ENCODE measurements around the gene PDE9A.

The PDE9A gene

DNA sequence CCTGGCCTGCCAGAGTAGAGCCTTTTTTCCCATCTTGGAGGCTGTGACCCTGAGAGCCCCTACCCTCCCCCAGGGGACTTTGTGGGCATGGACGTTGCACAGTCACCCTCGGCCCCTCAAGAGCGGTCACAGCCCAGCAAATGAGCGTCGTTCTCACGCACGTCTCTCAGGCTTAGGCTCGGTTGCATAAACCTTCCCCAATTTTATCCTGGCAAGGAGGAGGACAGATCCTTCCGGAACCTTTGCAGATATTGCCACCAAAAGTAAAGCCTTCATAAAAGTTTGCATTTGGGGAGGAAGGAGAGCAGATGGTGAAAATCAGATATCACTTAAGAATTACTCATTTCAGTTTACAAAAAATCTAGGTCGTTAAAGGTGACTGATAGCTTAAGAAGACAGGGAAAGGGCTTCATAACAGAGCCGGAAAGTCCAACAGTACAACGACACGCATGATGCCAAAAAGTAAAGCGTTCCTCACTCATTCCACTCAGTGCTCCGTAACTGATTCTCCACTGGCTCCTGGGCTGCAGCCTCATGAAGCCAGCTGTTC lies 29.3 kb downstream of the PDE9A start:
- no peak for DNase-seq (ENCODE audit: low read depth, low spot score)
- H3K27ac ChIP-seq, result no peak overlapping the region

DNA sequence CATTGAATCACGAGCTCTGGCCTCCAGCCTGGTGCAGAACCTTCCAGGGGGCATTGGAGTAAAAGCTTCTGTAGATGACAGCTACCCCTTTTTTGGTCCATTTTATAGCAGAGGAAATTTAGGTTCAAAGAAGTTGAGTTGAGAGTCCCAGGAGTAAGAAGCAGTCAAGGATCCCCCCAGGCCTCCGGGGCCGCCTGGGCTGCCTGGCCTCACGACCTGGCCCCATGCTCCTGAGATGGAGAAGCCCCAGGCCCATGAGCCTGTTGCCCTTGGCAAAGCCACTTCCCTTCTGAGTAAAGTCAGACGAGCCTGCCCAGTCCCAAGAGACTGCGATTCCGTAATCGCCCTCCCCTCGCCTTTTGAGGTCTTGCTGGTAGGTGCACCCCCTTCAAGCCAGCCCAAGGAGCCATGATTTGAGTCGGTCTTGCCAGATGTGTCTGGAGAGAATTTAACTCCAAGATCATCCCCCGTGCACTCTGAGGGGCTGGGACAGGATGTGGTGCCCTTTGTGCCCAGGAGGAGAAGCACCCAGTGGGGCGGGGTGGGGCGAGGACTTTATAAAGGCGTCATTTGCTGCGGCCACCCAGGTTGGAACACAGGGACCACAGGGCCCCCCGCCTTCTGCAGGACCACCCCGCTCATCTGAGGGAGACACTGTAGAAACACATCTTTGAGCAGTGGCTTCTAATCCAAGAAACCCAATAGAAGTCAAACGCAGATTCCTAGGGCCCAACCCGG lies 30.1 kb downstream of the PDE9A start:
- no peak overlapping the region for H3K27ac ChIP-seq
- no peak for DNase-seq (ENCODE audit: low read depth, low spot score)

DNA sequence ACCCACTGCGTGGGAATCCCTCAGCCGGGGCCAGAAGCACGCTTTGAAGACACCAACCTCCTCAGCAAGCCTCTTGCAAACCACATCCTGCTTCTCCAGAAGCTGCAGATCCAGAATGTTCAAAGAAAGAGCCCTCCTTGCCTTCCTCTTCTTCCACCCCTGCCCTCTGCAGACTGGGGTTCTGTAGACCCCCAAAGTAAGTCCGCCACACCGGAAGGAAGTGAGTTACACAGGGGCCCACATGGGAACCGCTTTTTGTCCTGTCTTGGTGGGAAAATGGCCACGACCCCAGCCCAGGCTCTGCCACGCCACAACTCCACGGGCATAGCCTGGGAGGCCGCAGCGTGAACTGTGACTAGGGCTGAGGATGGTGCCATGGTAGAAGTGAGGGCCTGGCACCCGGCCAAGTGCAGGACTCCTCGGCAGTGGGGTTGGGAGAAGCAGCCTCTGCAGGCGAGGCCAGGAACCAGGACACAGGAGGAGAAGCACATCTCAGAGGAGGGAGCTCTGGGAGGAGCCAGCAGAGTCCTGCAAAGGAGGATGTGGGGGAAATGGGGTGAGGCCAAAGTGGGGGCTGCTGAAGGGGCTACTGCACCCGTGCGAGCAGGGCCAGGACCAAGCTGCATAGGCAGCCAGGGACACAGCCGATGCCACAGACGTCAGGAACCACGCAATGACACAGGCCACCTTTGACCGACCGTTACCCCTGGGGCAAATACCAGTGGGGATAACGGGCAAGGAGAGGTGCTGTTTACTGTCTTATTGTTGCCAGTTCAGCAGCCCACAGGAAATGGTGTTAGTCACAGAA lies 30.9 kb downstream of the PDE9A start:
- no peak for DNase-seq (ENCODE audit: low read depth, low spot score)
- H3K27ac ChIP-seq, result no peak overlapping the region

DNA sequence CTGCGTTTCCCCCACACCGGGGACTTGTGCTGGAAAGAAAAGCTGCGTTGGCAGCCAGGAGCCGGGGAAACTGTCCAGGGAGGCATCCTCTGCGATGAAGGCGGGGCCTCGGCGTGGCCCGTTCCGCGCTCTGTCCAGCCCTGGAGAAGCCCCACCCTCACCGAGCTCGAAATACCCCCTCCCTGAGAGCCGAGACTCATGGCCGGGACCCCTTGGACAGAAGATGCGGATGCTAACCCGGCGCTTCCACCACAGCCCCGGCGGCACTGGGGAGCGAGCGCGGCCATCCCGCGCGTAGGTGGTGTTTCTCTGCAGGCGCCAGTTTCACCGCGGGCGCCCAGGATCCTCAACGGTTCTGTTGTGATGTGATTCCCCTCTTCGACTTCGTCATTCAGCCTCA lies 31.6 kb downstream of the PDE9A start:
- DNase-seq (ENCODE audit: low read depth, low spot score), result no peak
- H3K27ac ChIP-seq, result no peak overlapping the region

DNA sequence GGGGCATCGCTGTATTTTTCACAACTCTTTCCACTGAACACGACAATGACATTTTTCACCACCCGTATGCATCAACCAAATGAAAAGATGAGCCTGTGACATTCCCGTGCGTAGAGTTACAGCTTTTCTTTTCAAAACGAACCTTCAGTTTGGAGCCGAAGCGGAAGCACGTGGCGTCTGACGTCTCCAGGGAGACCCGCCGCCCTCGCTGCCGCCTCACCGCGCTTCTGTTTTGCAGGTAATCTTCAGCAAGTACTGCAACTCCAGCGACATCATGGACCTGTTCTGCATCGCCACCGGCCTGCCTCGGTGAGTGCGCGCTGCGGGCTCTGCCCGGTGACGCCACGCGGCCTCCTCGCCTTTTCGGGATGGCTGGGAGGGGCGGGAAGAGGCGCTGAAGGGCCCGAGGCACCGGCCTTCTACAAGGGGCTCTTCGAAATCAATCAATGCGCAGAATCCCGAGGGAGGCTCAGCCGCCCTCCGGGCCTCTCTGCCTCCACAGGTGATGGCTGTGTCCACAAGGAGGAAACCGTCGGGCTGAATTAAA lies 32.6 kb downstream of the PDE9A start:
- DNase-seq (ENCODE audit: low read depth, low spot score), result no peak
- no peak overlapping the region for H3K27ac ChIP-seq

DNA sequence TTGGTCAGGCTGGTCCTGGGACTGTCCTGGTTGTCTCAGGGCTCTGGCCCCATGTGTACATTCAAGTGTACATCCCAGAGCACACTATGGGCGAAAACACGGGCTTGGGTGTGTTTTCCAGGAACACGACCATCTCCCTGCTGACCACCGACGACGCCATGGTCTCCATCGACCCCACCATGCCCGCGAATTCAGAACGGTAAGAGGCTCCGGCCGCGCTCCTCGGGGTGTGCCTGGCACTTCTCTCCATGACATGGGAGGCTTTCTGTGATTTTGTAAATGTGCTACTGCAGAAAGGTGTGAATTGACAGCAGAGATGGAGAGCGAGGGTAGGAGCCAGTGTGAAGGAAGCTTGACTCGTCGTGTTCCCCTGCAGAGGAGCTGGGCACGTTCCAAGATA lies 34.4 kb downstream of the PDE9A start:
- no peak for DNase-seq (ENCODE audit: low read depth, low spot score)
- H3K27ac ChIP-seq, result no peak overlapping the region

DNA sequence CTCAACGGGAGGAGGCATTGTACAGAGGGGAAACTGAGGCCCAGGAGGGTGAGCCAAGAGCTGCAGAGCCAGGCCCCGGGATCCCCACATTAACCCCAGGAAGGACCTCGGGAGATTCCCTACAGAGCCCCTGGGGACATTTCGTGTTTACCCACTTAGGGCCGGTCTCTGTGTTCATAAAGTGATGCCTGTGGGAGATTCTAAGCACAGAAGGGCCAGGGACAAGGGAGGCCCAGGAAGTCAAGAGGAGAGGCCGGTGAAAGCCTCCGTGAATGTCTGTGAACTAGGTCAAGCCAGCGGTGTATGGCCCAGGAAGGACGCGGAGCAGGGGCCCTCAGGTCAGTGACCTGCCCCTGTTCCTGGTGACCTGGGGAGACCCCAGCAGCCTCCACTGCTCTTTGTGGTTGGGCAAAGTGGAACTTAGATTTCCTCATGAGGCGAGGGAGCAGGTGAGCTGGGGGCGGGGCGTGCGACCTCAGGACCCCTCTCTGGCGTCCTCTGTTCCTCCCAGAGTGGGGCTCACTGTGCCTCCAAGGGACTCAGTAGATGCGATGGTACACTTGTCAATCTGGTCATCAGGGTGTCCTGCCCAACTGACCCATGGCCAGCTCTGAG lies 34.9 kb downstream of the PDE9A start:
- no peak for DNase-seq (ENCODE audit: low read depth, low spot score)
- no peak overlapping the region for H3K27ac ChIP-seq

DNA sequence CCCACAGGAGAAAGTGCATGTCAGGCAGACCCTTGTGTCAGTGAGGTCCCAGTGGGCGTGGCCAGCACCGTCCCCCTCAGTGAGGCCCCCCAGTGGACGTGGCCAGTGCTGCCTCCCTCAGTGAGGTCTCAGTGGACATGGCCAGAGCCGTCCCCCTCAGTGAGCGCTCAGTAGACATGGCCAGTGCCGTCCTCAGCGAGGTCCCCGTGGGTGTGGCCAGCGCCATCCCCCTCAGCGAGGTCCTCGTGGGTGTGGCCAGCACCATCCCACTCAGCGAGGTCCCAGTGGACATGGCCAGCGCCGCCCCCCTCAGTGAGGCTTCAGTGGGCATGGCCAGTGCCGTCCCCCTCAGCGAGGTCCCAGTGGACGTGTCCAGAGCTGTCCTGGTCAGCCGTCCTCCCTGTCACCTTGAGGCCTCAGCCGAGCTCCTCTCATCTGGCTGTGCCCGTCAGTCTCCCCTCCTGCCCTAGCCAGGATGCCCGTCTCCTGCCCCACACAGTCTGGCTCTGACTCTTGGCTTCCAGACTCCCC lies 35.5 kb downstream of the PDE9A start:
- no peak for DNase-seq (ENCODE audit: low read depth, low spot score)
- H3K27ac ChIP-seq, result no peak overlapping the region

DNA sequence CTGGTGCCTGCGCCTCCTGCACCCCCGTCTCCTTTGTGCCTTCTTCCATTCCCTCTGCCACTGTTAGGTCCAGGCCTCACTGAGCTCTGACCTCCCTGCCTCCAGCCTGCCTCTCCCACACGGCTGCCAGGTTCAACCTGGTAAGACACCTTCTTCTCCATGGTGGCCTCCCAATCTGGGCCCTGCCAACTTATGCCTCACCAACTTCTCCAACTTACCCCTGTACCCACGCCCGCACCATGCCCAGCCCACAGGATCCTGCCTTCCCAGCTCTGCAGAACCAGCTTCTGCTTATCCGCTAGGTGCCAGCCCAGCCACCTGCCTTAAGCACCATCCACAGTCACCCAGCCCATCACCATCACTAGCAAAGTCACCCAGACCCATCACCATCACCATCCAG lies 37.2 kb downstream of the PDE9A start:
- DNase-seq (ENCODE audit: low read depth, low spot score), result no peak
- H3K27ac ChIP-seq, result no peak overlapping the region

DNA sequence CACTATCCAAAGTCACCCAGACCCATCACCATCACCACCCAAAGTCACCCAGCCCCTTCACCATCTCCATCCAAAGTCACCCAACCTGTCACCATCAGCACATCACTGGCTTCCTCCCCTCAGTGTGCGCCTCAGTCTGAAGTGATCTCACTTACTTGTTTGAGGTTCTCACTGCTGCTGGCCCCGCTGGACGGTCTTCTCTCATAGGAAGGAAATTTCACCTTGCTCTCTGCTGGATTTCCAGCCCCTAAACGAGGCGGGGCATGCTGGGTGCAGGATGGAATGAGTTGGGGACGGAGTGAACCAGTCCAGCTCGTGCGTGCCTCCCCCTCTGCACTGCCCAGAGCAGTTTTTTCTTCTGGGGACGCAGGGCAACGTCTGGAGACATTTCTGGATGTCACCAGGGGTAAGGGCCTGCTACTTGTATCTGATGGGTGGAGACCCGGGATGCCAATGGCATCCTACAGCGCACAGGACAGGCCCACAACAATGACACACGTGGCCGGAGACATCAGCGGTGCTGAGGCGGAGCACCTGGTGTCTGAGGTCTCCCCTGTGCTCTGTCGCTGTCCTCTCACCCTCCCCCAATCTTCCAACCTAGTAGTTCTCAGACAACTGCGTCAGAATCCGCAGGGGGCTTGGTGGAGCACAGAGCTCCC lies 38.6 kb downstream of the PDE9A start:
- no peak overlapping the region for H3K27ac ChIP-seq
- no peak for DNase-seq (ENCODE audit: low read depth, low spot score)

DNA sequence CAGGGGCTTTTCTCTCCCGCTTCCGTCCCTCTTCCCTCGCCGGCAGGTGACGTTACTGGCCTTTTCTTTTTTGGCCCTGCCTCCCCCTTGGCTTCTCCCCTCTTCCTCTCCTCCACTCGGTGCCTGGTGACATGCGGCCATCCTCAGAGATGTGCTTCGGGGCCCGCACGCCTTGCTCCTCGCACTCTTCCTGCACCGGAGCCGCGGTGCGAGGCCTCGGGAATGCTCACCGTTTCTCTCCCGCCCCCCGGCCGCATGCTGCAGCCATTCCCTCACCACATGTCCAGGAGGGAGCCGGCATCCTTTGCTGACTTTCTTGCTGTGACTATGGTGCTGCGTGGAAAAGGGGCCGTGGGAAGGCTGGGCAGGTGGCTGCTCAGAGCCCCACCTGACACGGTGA lies 39.3 kb downstream of the PDE9A start:
- no peak for DNase-seq (ENCODE audit: low read depth, low spot score)
- no peak overlapping the region for H3K27ac ChIP-seq

DNA sequence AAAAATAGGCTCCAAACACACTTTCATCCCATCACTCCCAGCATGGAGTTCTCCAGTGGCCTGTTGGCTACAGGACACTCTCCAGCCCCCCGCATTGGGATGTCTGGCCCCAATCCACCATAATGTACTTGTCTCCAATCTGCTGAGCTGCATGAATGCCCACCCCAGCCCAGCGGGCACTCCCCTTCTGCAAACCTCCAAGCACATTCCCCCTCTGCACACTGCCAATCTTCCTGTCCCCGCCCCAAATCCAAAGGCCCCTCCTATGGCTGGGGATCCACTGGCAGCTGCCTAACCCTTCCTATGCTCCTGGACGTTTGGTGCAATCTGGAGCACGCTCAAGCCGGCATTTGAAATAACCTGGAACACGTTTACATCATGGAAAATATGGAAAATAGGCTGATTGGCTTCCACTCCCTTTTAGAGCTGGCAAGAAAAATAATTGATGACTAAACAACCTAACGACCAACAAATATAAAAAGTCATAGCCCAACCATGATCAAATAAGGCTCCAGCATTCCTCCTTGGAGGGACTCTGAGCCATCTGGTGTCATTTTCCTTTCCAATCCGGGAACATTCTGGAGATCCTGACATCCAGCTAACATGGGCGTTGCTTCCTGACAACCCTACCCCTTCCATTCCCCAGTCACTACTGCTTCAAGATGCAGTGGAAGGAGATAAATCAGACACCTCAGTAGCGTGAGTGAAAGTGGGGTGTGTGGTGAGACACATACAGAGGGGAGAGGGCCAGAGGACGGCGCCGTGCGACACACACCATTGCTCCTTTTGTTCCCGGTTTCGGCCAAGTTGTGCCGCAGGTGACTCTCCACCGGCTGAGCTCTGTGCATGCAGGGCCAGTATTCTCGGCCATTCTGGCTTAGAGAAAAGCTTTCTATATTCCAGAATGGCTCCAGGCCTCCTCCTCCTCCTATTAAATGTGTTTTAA lies 41.6 kb downstream of the PDE9A start:
- no peak overlapping the region for H3K27ac ChIP-seq
- DNase-seq (ENCODE audit: low read depth, low spot score), result no peak

DNA sequence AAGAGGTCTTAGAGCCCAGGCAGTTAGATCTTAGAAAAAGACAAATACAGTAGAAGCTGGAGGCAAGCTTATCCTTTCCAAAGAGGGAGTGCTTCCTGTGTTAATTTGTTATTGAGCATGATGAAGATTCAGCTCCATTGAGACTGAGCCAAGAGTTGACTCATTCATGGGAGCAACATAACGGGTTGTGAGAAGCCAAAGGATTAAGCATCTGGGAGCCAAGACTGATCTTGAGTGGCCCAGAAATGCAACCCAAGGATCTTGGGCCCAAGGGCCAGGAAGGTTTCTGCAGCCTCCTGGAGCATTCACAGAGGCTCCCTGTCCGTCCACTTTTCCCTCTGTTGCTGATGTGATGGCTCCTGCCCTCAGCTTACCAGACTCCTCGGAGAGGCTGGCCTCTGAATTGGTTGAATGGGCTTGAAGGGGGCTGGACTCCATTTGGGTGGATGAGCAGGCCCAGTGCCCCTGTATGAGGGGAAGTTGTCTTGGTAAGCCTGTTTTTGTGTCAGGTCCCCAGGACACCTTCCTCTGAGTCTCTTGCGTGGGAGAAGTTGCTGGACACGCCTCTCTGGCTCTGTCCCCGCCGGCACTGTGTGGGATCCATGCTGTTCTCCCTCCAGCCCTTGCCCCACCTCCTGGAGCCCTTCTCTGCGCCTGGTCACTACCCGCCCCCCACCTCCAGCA lies 42.4 kb downstream of the PDE9A start:
- no peak for DNase-seq (ENCODE audit: low read depth, low spot score)
- no peak overlapping the region for H3K27ac ChIP-seq

DNA sequence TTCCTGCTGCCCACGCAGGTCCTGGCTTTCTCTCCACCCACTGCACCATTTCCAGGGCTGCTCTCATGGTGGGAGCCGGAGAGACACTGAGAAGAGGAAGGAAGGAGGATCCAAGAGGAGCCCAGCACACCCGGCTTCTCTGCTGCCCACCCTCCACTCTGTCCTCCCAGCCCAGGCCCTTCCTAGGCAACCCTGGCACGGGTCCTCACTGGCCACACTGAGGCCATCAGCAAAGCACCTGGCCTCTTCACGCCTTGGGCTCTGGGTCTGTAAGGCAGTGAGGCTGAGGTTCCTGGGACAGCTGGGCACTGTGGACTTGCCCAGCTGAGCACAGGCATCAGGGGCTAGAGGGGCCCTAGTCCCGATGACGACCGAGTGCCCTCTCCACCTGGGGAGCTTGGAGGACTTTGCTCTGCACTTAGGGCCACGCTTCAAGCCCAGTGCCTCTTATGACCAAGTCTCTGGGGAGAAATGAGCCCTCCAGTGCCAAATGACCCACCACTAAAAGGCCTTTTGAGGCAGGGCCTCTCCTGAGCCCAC lies 43.1 kb downstream of the PDE9A start:
- DNase-seq (ENCODE audit: low read depth, low spot score), result no peak
- H3K27ac ChIP-seq, result no peak overlapping the region

DNA sequence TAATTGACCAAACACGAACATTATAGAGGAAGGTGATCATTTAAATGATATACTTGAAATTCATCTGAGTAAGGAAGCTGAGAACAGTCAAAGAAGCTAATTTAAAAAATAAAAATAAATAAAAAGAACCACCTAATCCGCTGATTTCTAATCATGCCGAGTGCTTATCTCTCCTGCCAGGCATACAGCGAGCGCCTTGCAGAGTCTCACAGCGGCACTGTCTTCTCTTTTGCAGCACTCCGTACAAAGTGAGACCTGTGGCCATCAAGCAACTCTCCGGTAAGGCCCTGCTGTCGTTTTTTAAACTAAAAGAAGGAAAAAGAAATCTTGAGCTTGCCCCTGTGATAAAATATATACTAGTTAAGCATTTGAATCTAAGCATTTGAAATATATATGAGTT lies 45.3 kb downstream of the PDE9A start:
- DNase-seq (ENCODE audit: low read depth, low spot score), result no peak
- H3K27ac ChIP-seq, result no peak overlapping the region

DNA sequence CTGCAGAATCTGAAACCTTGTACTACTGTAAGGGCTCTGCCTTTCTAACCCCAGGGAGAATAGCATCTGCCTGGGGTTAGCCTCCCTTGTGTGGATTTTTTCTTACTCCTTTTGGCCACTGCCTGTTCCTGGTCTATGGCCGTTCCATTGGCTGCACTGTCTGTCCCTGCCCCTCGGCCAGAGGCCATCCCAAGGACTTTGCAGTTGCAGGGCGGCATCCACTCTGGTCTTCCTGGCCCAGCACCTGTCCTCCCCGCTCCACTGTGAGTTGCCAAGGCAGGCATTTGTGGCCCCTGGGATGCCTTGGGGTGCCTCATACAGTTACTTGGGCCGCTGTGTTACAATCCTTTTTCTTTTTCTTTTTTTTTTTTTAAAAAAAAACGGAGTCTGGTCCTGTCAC lies 45.8 kb downstream of the PDE9A start:
- DNase-seq (ENCODE audit: low read depth, low spot score), result no peak
- no peak overlapping the region for H3K27ac ChIP-seq

DNA sequence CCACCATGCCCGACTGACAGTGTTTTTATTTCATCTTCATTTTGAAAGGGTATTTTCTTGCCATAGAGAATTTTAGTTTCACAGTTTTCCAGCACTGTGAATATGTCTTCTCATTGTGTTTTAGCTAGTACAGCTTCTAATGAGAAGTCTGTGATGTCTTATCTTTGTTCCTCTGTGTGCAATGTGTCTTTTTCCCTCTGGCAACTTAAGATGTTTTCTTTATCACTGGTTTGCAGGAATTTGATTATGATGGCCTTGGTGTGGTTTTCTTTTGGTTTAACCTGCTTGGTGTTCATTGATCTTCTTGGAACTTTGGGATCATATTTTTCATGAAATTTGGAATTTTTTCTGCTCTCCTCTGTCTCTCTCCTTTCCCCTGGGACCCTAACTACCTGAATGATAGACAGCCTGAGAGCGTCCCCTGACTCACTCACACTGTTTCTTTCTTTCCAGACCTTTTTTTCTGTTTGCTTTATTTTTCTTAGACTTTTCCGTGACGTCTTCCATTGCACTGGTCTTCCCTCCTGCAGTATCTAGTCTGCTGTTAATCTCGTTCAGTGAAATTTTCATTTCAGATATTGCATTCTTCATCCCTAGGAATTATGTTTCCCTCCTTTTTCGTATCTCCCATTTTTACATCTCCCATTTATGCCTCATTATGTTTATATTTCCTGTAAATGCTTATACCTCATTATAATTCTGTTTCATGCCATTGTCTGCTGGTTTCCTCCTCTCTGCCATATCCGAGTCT lies 48.5 kb downstream of the PDE9A start:
- DNase-seq (ENCODE audit: low read depth, low spot score), result no peak
- no peak overlapping the region for H3K27ac ChIP-seq

DNA sequence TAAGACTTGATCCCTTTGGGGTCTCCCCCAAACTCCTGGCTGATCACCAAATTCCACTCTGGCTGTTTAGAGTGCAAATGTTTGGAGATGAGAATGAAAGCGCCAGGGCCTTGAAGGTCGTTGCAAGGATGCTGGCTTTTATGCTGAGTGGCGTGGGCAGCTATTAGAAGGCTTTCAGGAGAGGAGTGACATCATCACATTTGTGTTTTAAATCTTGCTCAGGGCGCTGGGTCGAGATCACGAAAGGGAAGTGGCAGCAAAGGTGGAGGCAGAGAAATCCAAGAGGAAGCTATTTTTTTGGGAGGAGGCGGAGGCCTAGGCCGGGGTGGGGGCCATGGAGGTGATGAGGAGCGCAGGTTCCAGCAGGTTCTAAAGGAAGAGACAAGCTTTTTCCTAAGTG lies 49.3 kb downstream of the PDE9A start:
- H3K27ac ChIP-seq, result no peak overlapping the region
- DNase-seq (ENCODE audit: low read depth, low spot score), result no peak
